Measurements from ENCODE around the gene BTBD9. TPM values are rescaled to one million over a fixed set of nuclear protein-coding genes. Genes with fewer than 3 reads are reported as not detected.
A peak's percentile ranks its signal among the peaks of the same experiment; 100 is the strongest.

The BTBD9 gene
- total RNA-seq, 4 donors from 2014 or later: 10.6 to 16.6 (median 15.1) TPM

- intact Hi-C loops (cut with DNase I; ENCODE audit: low total_unique reads): no loop called here
- 81 to 90% methylated on average over 22 to 23 of the region's 23 CpGs for WGBS, 2 donors
- TF ChIP-seq CTCF (IDR thresholded peaks at IDR 0.05) (no peak), POLR2A (IDR thresholded peaks at IDR 0.05) (no peak)
- DNase-seq (ENCODE audit: low spot score in 2 of 2): peak in 1 of 2 donors; percentile 81
- H3K4me3 ChIP-seq (ENCODE audit: low read depth, poor library complexity, severe bottlenecking): no peak overlapping the region
Observed at GRCh38 chr6:38153076-38153797, 486.5 kb downstream of the BTBD9 start.

DNA sequence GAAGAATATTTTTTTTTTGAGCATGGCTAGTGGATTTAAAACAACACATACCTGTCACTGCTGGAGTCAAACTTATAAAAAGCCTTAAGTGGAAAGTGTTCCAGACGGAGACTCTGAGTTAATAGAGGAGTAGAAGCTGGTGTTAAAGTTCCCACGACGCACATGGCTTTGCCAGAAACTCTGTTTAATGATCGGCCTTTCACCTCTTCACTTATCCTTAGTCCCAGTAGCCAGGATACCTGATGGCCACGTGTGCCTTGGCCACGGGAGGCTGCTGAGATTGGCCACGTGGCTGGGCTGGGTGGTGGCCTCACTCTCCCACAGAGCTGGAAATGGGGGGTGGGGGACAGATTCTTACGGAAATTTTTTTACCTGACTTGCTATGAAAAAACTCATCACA, 487.1 kb downstream of the BTBD9 start:
- 92 to 94% methylated on average over 8 of the region's 8 CpGs for WGBS, 2 donors
- H3K4me3 ChIP-seq (ENCODE audit: low read depth, poor library complexity, severe bottlenecking): no peak overlapping the region
- no peak for DNase-seq (ENCODE audit: low spot score in 2 of 2)
- intact Hi-C loops (cut with DNase I; ENCODE audit: low total_unique reads): no loop called here
- TF ChIP-seq POLR2A (IDR thresholded peaks at IDR 0.05) (no peak), CTCF (IDR thresholded peaks at IDR 0.05) (no peak)

- TF ChIP-seq POLR2A (IDR thresholded peaks at IDR 0.05) (no peak), CTCF (IDR thresholded peaks at IDR 0.05) (no peak)
- DNase-seq (ENCODE audit: low spot score in 2 of 2): peak in 1 of 2 donors; percentile 82
- H3K4me3 ChIP-seq (ENCODE audit: low read depth, poor library complexity, severe bottlenecking): no peak overlapping the region
- intact Hi-C loops (cut with DNase I; ENCODE audit: low total_unique reads): no loop called here
- WGBS, 2 donors: 96 to 97% methylated on average over 22 of the region's 22 CpGs
Observed at GRCh38 chr6:38151580-38152500, 487.9 kb downstream of the BTBD9 start.

- intact Hi-C loops (cut with DNase I; ENCODE audit: low total_unique reads): no loop called here
- DNase-seq (ENCODE audit: low spot score in 2 of 2): no peak
- WGBS, 2 donors: 44 to 58% methylated on average over 11 of the region's 11 CpGs
Observed at GRCh38 chr6:38150681-38151296, 488.9 kb downstream of the BTBD9 start.

DNA sequence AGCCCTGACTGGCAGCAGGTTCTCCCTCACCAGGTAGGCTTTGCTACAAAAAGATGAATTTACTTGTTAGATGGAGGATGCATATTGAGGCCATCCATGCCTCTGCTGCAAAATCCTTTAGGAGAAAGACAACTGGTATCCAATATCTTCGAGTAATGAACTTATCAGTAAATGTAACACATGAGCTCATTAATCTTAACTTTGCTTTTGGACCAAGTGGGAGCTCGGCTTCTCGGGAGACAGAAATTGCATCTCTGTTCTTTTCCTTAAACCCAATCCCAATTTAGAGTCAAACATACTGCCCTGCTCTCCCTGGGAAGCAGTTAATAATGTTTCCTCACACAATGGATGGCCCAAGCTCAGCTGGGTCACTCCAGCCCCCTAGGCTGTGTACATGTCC, 489.7 kb downstream of the BTBD9 start:
- DNase-seq (ENCODE audit: low spot score in 2 of 2): no peak
- H3K4me3 ChIP-seq (ENCODE audit: low read depth, poor library complexity, severe bottlenecking): no peak overlapping the region
- 92 to 93% methylated on average over 3 of the region's 3 CpGs for WGBS, 2 donors
- no peak for TF ChIP-seq CTCF (IDR thresholded peaks at IDR 0.05)
- no peak for TF ChIP-seq POLR2A (IDR thresholded peaks at IDR 0.05)
- intact Hi-C loops (cut with DNase I; ENCODE audit: low total_unique reads): no loop called here

More at GRCh38 chr6:38150681-38151296, 488.9 kb downstream of the BTBD9 start:
- no peak overlapping the region for H3K4me3 ChIP-seq (ENCODE audit: low read depth, poor library complexity, severe bottlenecking)
- TF ChIP-seq CTCF (IDR thresholded peaks at IDR 0.05): no peak
- TF ChIP-seq POLR2A (IDR thresholded peaks at IDR 0.05): no peak

Data from lower leg skin (tissue), 4 donors.